SK-N-SH (cell line): ENCODE results near the gene AFM. TPM values are rescaled to one million over a fixed set of nuclear protein-coding genes. Genes with fewer than 3 reads are reported as not detected.

Experiments
- CTCF ChIA-PET: fragments of 300-600, 350-600 bp; formaldehyde crosslinking; extraction: SDS; loops from one replicate; lab custom pipeline; 2021; lab: Yijun Ruan, JAX
- POLR2A ChIA-PET: fragments of 350-600 bp; sonication (Branson Sonifier 250); formaldehyde crosslinking; extraction: SDS; loops from one replicate; lab custom pipeline; 2020; ENCODE audit warnings: antibody characterized with exemption, inconsistent platforms; lab: Yijun Ruan, JAX
- DNase-seq: peaks from one replicate; pipeline ENCODE4 v3.0.0; 2012
- H2AFZ ChIP-seq: fragments of 200-600 bp; sonication (generic); 2 replicates; pipeline ENCODE4 v1.8.1; 2016; ENCODE audit warnings: antibody characterized with exemption, mild to moderate bottlenecking, low read depth
- H3F3A ChIP-seq: fragments of 200-600 bp; sonication (generic); replicated peaks from 2 replicates; pipeline ENCODE3; 2016; ENCODE audit warnings: antibody characterized with exemption, mild to moderate bottlenecking; ENCODE audit not compliant: insufficient read depth
- H3K27ac ChIP-seq, 2 experiments: fragments of 200-500 bp in 1 of 2; fragments of 200-600 bp in 1 of 2; sonication (Bioruptor generic) in 1 of 2; sonication (generic), shearing (Covaris generic) in 1 of 2; 2 replicates each; pipeline versions ENCODE4 v1.5.1 to v1.6.1; 2014 to 2016; ENCODE audit warnings: low read depth in 2 of 2, inconsistent platforms in 1 of 2, low read length in 1 of 2, mild to moderate bottlenecking in 1 of 2, mixed read lengths in 1 of 2
- H3K27me3 ChIP-seq: fragments of 200-600 bp; sonication (generic), shearing (Covaris generic); 2 replicates; pipeline ENCODE4 v1.6.1; 2016; ENCODE audit warnings: mixed run types; ENCODE audit not compliant: insufficient read depth
- H3K36me3 ChIP-seq, 2 experiments: fragments of 200-500 bp in 1 of 2; fragments of 200-600 bp in 1 of 2; sonication (Bioruptor generic) in 1 of 2; sonication (generic) in 1 of 2; replicated peaks in 1 of 2; 2 replicates each; pipeline versions ENCODE3 to v1.5.1; 2014 to 2016; ENCODE audit warnings: low read length in 1 of 2, mild to moderate bottlenecking in 1 of 2; ENCODE audit not compliant: insufficient read depth in 2 of 2, control insufficient read depth in 1 of 2
- H3K4me1 ChIP-seq, 2 experiments: fragments of 200-500 bp in 1 of 2; fragments of 200-600 bp in 1 of 2; sonication (Bioruptor generic) in 1 of 2; sonication (generic), shearing (Covaris generic) in 1 of 2; 2 replicates each; pipeline versions ENCODE4 v1.5.1 to v1.6.1; 2014 to 2016; ENCODE audit warnings: low read depth in 1 of 2, low read length in 1 of 2, mixed run types in 1 of 2; ENCODE audit not compliant: insufficient read depth in 2 of 2, control insufficient read depth in 1 of 2
- H3K4me2 ChIP-seq: fragments of 200-600 bp; sonication (generic), shearing (Covaris generic); 2 replicates; pipeline ENCODE4 v1.6.1; 2017; ENCODE audit warnings: mixed run types
- H3K4me3 ChIP-seq, 2 experiments: fragments of 200-500 bp in 1 of 2; fragments of 200-600 bp in 1 of 2; sonication (Bioruptor generic) in 1 of 2; sonication (generic), shearing (Covaris generic) in 1 of 2; 2 replicates each; pipeline versions ENCODE4 v1.5.1 to v1.8.1; 2014 to 2016; ENCODE audit warnings: low read depth in 2 of 2, inconsistent platforms in 1 of 2, low read length in 1 of 2, mild to moderate bottlenecking in 1 of 2, mixed read lengths in 1 of 2, moderate library complexity in 1 of 2
- H3K79me2 ChIP-seq: fragments of 200-600 bp; sonication (generic); 2 replicates; pipeline ENCODE4 v1.8.1; 2017; ENCODE audit warnings: mild to moderate bottlenecking; ENCODE audit not compliant: insufficient read depth
- H3K9ac ChIP-seq: fragments of 200-600 bp; sonication (generic); 2 replicates; pipeline ENCODE4 v1.6.1; 2017; ENCODE audit warnings: mixed run types
- H3K9me2 ChIP-seq: fragments of 200-600 bp; sonication (generic); 2 replicates; pipeline ENCODE4 v1.6.1; 2017; ENCODE audit warnings: mixed run types
- H3K9me3 ChIP-seq: fragments of 200-600 bp; sonication (generic); 2 replicates; pipeline ENCODE4 v1.6.1; 2017; ENCODE audit warnings: mixed run types, mild to moderate bottlenecking, moderate library complexity
- H4K20me1 ChIP-seq: fragments of 200-600 bp; sonication (generic); 2 replicates; pipeline ENCODE4 v1.6.1; 2017; ENCODE audit warnings: mild to moderate bottlenecking, mixed run types; ENCODE audit not compliant: insufficient read depth
- ELF1 ChIP-seq: IDR thresholded peaks from 2 replicates; pipeline ENCODE4 v1.4.0; 2012
- FOXJ3 ChIP-seq: sonication (generic); formaldehyde crosslinking; IDR thresholded peaks from 2 replicates; pipeline ENCODE4 v1.5.1; 2020; ENCODE audit warnings: mild to moderate bottlenecking, missing genetic modification reagents
- FOXM1 ChIP-seq: IDR thresholded peaks from 2 replicates; pipeline ENCODE4 v1.4.0; 2012; ENCODE audit warnings: low read depth, mild to moderate bottlenecking
- GABPA ChIP-seq: IDR thresholded peaks from 2 replicates; pipeline ENCODE4 v1.4.0; 2012; ENCODE audit warnings: low read depth, mild to moderate bottlenecking
- MEF2A ChIP-seq: IDR thresholded peaks from 2 replicates; pipeline ENCODE4 v1.4.0; 2012; ENCODE audit warnings: low read depth, borderline replicate concordance
- RAD21 ChIP-seq: IDR thresholded peaks from 2 replicates; pipeline ENCODE4 v1.6.1; 2012; ENCODE audit warnings: mild to moderate bottlenecking, low read length
- RCOR1 ChIP-seq: fragments of 150-350 bp; IDR thresholded peaks from 2 replicates; pipeline ENCODE4 v1.6.1; 2017; ENCODE audit warnings: antibody characterized with exemption, low read length
- REST ChIP-seq: IDR thresholded peaks from 2 replicates; pipeline ENCODE4 v1.6.1; 2012; ENCODE audit warnings: mild to moderate bottlenecking, low read depth, low read length, moderate library complexity
- RFX5 ChIP-seq: IDR thresholded peaks from 2 replicates; pipeline ENCODE4 v1.6.1; 2012; ENCODE audit warnings: mild to moderate bottlenecking, improper control_type of control experiment, low read length
- RXRA ChIP-seq: IDR thresholded peaks from 2 replicates; pipeline ENCODE4 v1.4.0; 2012; ENCODE audit warnings: low read depth, mild to moderate bottlenecking, borderline replicate concordance
- SIN3A ChIP-seq: IDR thresholded peaks from 2 replicates; pipeline ENCODE4 v1.6.1; 2012; ENCODE audit warnings: low read depth, mild to moderate bottlenecking, low read length, moderate library complexity, borderline replicate concordance
- TAF1 ChIP-seq: IDR thresholded peaks from 2 replicates; pipeline ENCODE4 v1.6.1; 2012; ENCODE audit warnings: low read depth, mild to moderate bottlenecking, low read length, moderate library complexity, borderline replicate concordance
- TCF12 ChIP-seq: IDR thresholded peaks from 2 replicates; pipeline ENCODE4 v1.4.0; 2012
- USF1 ChIP-seq: IDR thresholded peaks from 2 replicates; pipeline ENCODE4 v1.4.0; 2012; ENCODE audit warnings: low read depth, borderline replicate concordance
- USF2 ChIP-seq: fragments of 150-350 bp; IDR thresholded peaks from 2 replicates; pipeline ENCODE4 v1.6.1; 2017; ENCODE audit warnings: antibody characterized with exemption, low read length, low read depth, borderline replicate concordance
- YY1 ChIP-seq: IDR thresholded peaks from 2 replicates; pipeline ENCODE4 v1.4.0; 2012; ENCODE audit warnings: low read depth, mild to moderate bottlenecking
- WGBS: methylation state at CpG from one replicate; pipeline ENCODE4 v1.1.6; 2017; ENCODE audit warnings: low lambda C conversion rate; 5-methylcytosine and 5-hydroxymethylcytosine counted together
- polyA plus RNA-seq, 3 experiments: library from polyadenylated mRNA; depleted of rRNA; stranded (reverse); fragments of >200 nt; gene quantifications; 2 replicates each; pipeline ENCODE4 v1.2.3, GENCODE V29; 2012

The AFM gene
- polyA plus RNA-seq, 1 of the 3 experiments (the other 2 are of a cell fraction), result not detected

GRCh38 chr4:73453701-73454005 is 27.9 kb upstream of the AFM start (continued):
- no peak for TF ChIP-seq REST
- TF ChIP-seq MEF2A, result no peak
- no peak for TF ChIP-seq TCF12
- TF ChIP-seq USF2, result no peak
- no peak for TF ChIP-seq RXRA
- no peak for TF ChIP-seq RFX5
- no peak for TF ChIP-seq YY1
- TF ChIP-seq TAF1, result no peak
- no peak for TF ChIP-seq ELF1

GRCh38 chr4:73454920-73455319 is 26.6 kb upstream of the AFM start:
- H3K36me3 ChIP-seq, result no peaks in the 10 kb centered on the region
- TF ChIP-seq SIN3A (no peak), TCF12 (no peak), FOXJ3 (CRISPR knock-in tag) (no peak), RAD21 (no peak), YY1 (no peak), FOXM1 (no peak), USF1 (no peak), USF2 (no peak), GABPA (no peak), RCOR1 (no peak), RXRA (no peak), ELF1 (no peak)
- TF ChIP-seq, all 33 proteins: peak for 0
- ChIA-PET POLR2A (no interaction called here), CTCF (no interaction called here)
- H4K20me1 ChIP-seq, result no peaks in the 10 kb centered on the region
- DNase-seq, result no peak
- no peaks in the 10 kb centered on the region for H3F3A ChIP-seq
- H3K9ac ChIP-seq, result no peak overlapping the region
- no peaks in the 10 kb centered on the region for H3K79me2 ChIP-seq
- H3K27ac ChIP-seq, result no peak overlapping the region
- 6% methylated on average over 3 of the region's 3 CpGs for WGBS
- no peaks in the 10 kb centered on the region; the same call in 1 of the 2 replicates for H3K27me3 ChIP-seq
- H2AFZ ChIP-seq, result no peak overlapping the region
- no peaks in the 10 kb centered on the region for H3K9me3 ChIP-seq
- no peaks in the 10 kb centered on the region; a peak in 1 of 4 replicates for H3K4me1 ChIP-seq
- H3K9me2 ChIP-seq, result no peaks in the 10 kb centered on the region
- no peak overlapping the region for H3K4me2 ChIP-seq
- H3K4me3 ChIP-seq, result no peak overlapping the region
